PC-9 (cell line): ENCODE data around the gene RAB11FIP4.

Source experiments
- EZH2 ChIP-seq: fragments of 200-600 bp; sonication (generic); IDR thresholded peaks from 2 replicates; pipeline ENCODE4 v1.8.0; 2017; ENCODE audit warnings: antibody characterized with exemption, low read depth
- TF ChIP-seq, protein P1 (sequence below): fragments of 200-600 bp; sonication (generic); conservative IDR thresholded peaks from 2 replicates; pipeline ENCODE4 v1.6.1; 2017; ENCODE audit warnings: mixed run types, antibody characterized with exemption, mild to moderate bottlenecking, moderate library complexity

DNA sequence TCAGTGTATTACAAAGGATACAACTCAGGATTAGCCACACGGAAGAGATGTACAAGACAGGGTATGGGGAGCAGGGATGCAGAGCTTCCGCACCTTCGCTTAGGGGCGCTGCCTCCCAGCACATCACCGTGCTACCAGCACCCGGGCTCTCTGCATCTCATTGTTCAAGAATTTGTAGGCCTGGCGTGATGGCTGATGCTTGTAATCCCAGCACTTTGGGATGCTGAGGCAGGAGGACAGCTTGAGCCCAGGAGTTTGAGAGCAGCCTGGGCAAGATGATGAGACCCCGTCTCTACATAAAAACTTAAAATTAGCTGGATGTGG, 43.2 kb downstream of the RAB11FIP4 start:
- TF ChIP-seq, protein P1, sequence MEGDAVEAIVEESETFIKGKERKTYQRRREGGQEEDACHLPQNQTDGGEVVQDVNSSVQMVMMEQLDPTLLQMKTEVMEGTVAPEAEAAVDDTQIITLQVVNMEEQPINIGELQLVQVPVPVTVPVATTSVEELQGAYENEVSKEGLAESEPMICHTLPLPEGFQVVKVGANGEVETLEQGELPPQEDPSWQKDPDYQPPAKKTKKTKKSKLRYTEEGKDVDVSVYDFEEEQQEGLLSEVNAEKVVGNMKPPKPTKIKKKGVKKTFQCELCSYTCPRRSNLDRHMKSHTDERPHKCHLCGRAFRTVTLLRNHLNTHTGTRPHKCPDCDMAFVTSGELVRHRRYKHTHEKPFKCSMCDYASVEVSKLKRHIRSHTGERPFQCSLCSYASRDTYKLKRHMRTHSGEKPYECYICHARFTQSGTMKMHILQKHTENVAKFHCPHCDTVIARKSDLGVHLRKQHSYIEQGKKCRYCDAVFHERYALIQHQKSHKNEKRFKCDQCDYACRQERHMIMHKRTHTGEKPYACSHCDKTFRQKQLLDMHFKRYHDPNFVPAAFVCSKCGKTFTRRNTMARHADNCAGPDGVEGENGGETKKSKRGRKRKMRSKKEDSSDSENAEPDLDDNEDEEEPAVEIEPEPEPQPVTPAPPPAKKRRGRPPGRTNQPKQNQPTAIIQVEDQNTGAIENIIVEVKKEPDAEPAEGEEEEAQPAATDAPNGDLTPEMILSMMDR, result no peak
- no peak for TF ChIP-seq EZH2
